ENCODE data around the gene CD101. TPM values are rescaled to one million over a fixed set of nuclear protein-coding genes. Genes with fewer than 3 reads are reported as not detected.

Gene CD101
- total RNA-seq, 4 donors from 2014 or later = 0.35 to 5.3 (median 0.84) TPM

DNA sequence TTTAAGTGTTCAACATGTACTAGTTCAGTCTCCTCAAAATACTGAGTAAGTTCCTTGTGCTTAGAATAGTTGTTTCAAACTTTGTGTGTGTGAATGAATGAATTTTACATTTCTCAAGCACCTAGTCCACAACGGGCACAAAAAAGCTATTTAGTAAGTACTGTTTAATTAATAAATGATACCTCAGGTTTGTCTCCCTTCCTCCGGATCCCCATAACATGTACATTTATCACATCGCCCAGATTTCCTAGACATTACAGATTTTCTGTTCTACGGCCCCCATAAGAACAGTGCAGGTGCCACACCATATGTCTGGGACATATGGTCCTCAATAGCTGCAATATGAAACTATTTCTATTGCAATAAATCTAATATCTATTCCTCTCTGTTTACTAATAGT, 57.2 kb downstream of the CD101 start:
- no peak for ATAC-seq
- no peak overlapping the region for H3K4me3 ChIP-seq
- H3K36me3 ChIP-seq = no peaks in the 10 kb centered on the region
- H3K27me3 ChIP-seq = no peaks in the 10 kb centered on the region
- 43 to 52% methylated on average over 4 of the region's 4 CpGs for WGBS, 2 donors (ENCODE audit: low coverage in 1 of 2)
- H3K4me1 ChIP-seq = peaks cover 0 to 20% (median 5%) of the 10 kb centered on the region in 3 donors
- no peaks in the 10 kb centered on the region for H3K9me3 ChIP-seq
- TF ChIP-seq POLR2A (IDR thresholded peaks at IDR 0.05) (no peak), EP300 (IDR thresholded peaks at IDR 0.05) (no peak), POLR2AphosphoS5 (IDR thresholded peaks at IDR 0.05) (no peak)
- TF ChIP-seq, protein P1, sequence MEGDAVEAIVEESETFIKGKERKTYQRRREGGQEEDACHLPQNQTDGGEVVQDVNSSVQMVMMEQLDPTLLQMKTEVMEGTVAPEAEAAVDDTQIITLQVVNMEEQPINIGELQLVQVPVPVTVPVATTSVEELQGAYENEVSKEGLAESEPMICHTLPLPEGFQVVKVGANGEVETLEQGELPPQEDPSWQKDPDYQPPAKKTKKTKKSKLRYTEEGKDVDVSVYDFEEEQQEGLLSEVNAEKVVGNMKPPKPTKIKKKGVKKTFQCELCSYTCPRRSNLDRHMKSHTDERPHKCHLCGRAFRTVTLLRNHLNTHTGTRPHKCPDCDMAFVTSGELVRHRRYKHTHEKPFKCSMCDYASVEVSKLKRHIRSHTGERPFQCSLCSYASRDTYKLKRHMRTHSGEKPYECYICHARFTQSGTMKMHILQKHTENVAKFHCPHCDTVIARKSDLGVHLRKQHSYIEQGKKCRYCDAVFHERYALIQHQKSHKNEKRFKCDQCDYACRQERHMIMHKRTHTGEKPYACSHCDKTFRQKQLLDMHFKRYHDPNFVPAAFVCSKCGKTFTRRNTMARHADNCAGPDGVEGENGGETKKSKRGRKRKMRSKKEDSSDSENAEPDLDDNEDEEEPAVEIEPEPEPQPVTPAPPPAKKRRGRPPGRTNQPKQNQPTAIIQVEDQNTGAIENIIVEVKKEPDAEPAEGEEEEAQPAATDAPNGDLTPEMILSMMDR (IDR thresholded peaks at IDR 0.05) = no peak
- no peak overlapping the region for H3K27ac ChIP-seq

DNA sequence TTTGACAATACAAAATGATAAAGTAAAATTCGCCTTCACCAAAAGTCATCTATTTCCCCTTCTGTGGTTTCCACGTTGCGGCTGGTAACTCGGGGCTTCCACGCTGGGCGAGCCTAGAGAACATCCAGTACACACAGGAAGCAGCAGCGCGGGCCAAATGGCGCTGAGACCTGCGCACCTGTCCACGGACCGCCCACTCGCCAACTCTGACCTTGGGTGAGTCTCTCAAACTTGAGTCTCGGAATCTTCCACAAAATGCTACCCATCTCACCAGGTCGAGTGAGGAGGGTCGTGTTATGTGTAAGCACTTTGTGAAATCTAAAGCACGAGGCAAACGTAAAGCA, 57.7 kb downstream of the CD101 start:
- H3K4me3 ChIP-seq = peak overlapping the region; percentile 67 to 82
- H3K27me3 ChIP-seq = no peaks in the 10 kb centered on the region
- no peaks in the 10 kb centered on the region for H3K36me3 ChIP-seq
- H3K4me1 ChIP-seq = peaks cover 0 to 20% (median 5%) of the 10 kb centered on the region in 3 donors
- no peak for ATAC-seq
- H3K27ac ChIP-seq = peak overlapping the region in 3 of 4 donors; percentile 66 to 86 (median 67)
- 0 to 4% methylated on average over 6 to 12 of the region's 18 CpGs for WGBS, 2 donors (ENCODE audit: low coverage in 1 of 2)
- TF ChIP-seq, protein P1 (IDR thresholded peaks at IDR 0.05) = no peak
- H3K9me3 ChIP-seq = no peaks in the 10 kb centered on the region

DNA sequence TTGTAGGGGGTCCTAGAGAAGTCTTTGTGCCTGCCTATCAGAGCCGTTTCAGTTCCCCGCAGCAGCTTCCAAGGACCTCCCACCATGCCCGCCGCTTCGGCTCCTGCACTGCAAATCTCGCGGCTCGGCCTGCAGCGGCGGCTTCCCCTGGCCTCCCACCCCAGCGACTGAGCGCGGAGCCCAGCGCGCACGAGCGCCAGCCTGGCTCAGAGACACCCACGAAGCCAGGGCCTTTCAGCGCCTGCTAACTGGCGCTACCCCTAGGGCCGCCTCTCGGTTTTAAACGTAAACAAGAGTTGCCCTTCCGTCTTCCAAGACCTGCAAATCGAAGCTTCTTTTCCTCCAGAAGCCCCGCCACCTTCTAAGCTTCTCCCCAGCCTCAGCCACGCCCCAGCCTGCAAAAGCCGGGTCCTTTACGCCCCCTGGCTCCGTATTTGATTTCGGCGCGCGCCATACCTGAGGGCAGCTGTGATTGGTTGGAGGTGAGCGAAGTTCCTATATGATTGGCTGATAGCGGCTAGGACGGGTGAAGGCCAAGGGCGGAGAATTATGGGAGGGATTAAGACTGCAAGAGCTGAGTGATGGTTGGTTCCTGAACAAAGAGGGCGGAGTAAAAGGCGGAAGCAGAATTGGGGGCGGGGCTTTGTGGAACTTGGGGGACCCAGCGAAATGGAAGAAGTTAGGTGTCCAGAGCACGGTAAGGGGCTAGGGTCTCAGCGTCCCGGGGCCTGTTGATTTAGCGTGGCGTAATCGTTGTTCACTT, 58.3 kb downstream of the CD101 start, which contains the start of gene TTF2:
TTF2 (plus strand) TSS at position 649 of the 763 bp plus-strand sequence; CDS start at position 670, 21 bp downstream.
- ATAC-seq = peak; percentile 100
- no peak for TF ChIP-seq EP300 (IDR thresholded peaks at IDR 0.05)
- no peak for TF ChIP-seq POLR2AphosphoS5 (IDR thresholded peaks at IDR 0.05)
- peak in 1 of 2 donors; percentile 14 for TF ChIP-seq POLR2A (IDR thresholded peaks at IDR 0.05)
- TF ChIP-seq, protein P1 (IDR thresholded peaks at IDR 0.05) = peak in 2 of 4 experiments; percentile 35 to 42

DNA sequence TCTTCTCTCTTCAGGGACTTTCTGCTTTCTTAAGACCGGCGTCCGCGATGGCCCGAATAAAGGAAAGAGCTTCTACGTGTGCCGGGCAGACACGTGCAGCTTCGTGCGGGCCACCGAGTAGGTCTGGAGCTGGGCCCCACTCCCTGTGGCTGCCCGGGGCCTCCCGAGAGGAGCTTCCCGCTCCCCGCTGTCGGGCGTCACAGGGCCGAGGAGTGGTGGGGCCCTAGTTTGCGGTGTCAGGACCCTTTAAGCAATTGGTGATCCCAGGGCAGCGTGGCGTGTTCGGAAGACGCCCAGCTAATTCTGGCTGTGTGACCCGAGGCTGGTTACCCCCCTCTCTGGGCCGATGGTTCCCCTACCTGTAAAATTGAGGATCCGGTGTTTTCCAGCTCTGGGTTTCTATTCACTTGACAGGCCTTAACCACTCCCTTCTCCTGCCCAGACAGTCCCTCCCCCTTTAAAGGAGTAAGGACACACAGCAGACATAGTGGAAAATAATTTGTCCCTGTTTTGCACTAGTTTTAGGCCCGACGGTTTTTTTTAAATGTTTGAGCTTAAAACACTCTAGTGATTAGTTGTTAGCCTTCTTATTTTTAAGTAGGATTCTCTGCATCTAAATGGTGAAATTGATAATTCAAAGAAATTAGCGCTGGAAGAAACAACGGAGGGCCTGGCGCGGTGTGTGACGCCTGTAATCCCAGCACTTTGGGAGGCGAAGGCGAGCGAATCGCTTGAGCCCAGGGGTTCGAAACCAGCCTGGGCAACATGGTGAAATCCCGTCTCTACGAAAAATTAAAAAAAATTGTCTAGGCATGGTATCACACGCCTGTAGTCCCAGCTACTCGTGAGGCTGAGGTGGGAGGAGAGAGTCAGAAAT, 59.1 kb downstream of the CD101 start:
- H3K4me1 ChIP-seq = peaks cover 0 to 20% (median 5%) of the 10 kb centered on the region in 3 donors
- no peaks in the 10 kb centered on the region for H3K27me3 ChIP-seq
- TF ChIP-seq POLR2AphosphoS5 (IDR thresholded peaks at IDR 0.05) (no peak), POLR2A (IDR thresholded peaks at IDR 0.05) (peak in 1 of 2 donors; percentile 4)
- 27 to 47% methylated on average over 19 to 29 of the region's 42 CpGs for WGBS, 2 donors (ENCODE audit: low coverage in 1 of 2)
- peak; percentile 55 for ATAC-seq
- H3K36me3 ChIP-seq = no peaks in the 10 kb centered on the region
- no peaks in the 10 kb centered on the region for H3K9me3 ChIP-seq
- H3K27ac ChIP-seq = peak overlapping the region; percentile 4 to 86 (median 66)
- H3K4me3 ChIP-seq = peak overlapping the region; percentile 67 to 82

More for the DNA sequence above, 58.3 kb downstream of the CD101 start, which contains the start of gene TTF2:
- H3K9me3 ChIP-seq = no peaks in the 10 kb centered on the region
- no peaks in the 10 kb centered on the region for H3K27me3 ChIP-seq
- peak within 1 kb of the TSS; percentile 4 to 86 (median 66) for H3K27ac ChIP-seq
- 0% methylated on average over 10 to 13 of the region's 48 CpGs for WGBS, 2 donors (ENCODE audit: low coverage in 1 of 2)
- H3K4me3 ChIP-seq = peak within 1 kb of the TSS; percentile 67 to 82
- H3K36me3 ChIP-seq = no peaks in the 10 kb centered on the region
- peaks cover 0 to 20% (median 5%) of the 10 kb centered on the region in 3 donors for H3K4me1 ChIP-seq

DNA sequence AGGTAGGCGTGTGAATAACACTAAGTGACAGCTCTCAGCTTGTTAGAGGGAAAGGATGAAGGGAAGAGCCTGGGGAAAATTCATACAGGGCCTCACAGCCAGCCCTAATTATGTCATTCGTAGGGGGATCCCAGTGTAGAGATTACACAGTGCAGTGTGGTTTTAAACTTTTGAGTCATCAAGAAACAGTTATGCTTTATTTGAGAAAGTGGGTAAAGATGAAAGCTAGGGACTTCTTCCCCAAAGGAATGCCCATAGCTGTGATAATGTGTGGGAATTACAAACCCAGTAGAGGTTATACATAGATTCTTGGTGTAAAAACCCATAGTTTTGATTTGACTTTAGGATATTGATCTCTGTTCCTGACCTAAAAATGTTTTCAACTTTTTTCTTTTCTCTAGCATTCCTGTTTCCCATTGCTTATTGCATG, 60.4 kb downstream of the CD101 start:
- no peaks in the 10 kb centered on the region for H3K36me3 ChIP-seq
- no peaks in the 10 kb centered on the region for H3K27me3 ChIP-seq
- ATAC-seq = no peak
- TF ChIP-seq EP300 (IDR thresholded peaks at IDR 0.05) = no peak
- TF ChIP-seq, protein P1 (IDR thresholded peaks at IDR 0.05) = no peak
- no peak for TF ChIP-seq POLR2AphosphoS5 (IDR thresholded peaks at IDR 0.05)
- TF ChIP-seq POLR2A (IDR thresholded peaks at IDR 0.05) = no peak
- WGBS, 2 donors (ENCODE audit: low coverage in 1 of 2) = 18 to 75% methylated on average over 2 of the region's 2 CpGs
- no peaks in the 10 kb centered on the region for H3K9me3 ChIP-seq
- peaks cover 0 to 20% (median 5%) of the 10 kb centered on the region in 3 donors for H3K4me1 ChIP-seq
- no peak overlapping the region for H3K27ac ChIP-seq
- no peak overlapping the region for H3K4me3 ChIP-seq
